Muscle layer of colon (tissue), 2 donors: ENCODE data around the gene ALS2.
"Not testable (repeated sequence)": the region's sequence is repeated elsewhere in the genome, so short reads cannot be mapped to it uniquely, and the experiment has no call there.

Experiments
- H3K27ac ChIP-seq: one replicate; pipeline ENCODE4 v1.7.0; 2013; ENCODE audit warnings: low read depth, mild to moderate bottlenecking, low read length, moderate library complexity
- H3K27me3 ChIP-seq, 2 donors: one replicate each; pipeline ENCODE4 v1.7.0; 2013; ENCODE audit warnings: low read length in 2 of 2, mild to moderate bottlenecking in 2 of 2; ENCODE audit not compliant: insufficient read depth in 2 of 2, control insufficient read depth in 1 of 2
- H3K36me3 ChIP-seq: one replicate; pipeline ENCODE4 v1.7.0; 2013; ENCODE audit warnings: mild to moderate bottlenecking, low read length; ENCODE audit not compliant: insufficient read depth
- H3K4me1 ChIP-seq: one replicate; pipeline ENCODE4 v1.7.0; 2013; ENCODE audit warnings: mild to moderate bottlenecking, low read length; ENCODE audit not compliant: insufficient read depth
- H3K4me3 ChIP-seq, 2 donors: one replicate each; pipeline ENCODE4 v1.7.0; 2013; ENCODE audit warnings: low read length in 2 of 2, low read depth in 1 of 2, mild to moderate bottlenecking in 1 of 2, moderate library complexity in 1 of 2
- H3K9ac ChIP-seq: one replicate; pipeline ENCODE4 v1.7.0; 2013; ENCODE audit warnings: low read length
- H3K9me3 ChIP-seq: one replicate; pipeline ENCODE4 v1.7.0; 2013; ENCODE audit warnings: mild to moderate bottlenecking, low read length
- donor health status: abdominal sarcoma.
- donor health status: Adenocarcinoma of cecum.

ALS2 gene

GRCh38 chr2:201807452-201807999 lies 26.8 kb upstream of the ALS2 start:
- H3K4me3 ChIP-seq, result no peak overlapping the region
- H3K4me1 ChIP-seq, result no peaks in the 10 kb centered on the region
- H3K27ac ChIP-seq, result no peak overlapping the region
- no peaks in the 10 kb centered on the region for H3K27me3 ChIP-seq
- no peaks in the 10 kb centered on the region for H3K36me3 ChIP-seq
- no peak overlapping the region for H3K9ac ChIP-seq
- H3K9me3 ChIP-seq, result no peaks in the 10 kb centered on the region

GRCh38 chr2:201806442-201807170 lies 25.9 kb upstream of the ALS2 start, which contains the start of gene CDK15:
Gene CDK15, plus strand, starts transcription at chr2:201806537. Its CDS starts 128 bp downstream, at chr2:201806665.
- H3K4me1 ChIP-seq, result no peaks in the 10 kb centered on the region
- no peak within 1 kb of the TSS for H3K27ac ChIP-seq
- H3K9ac ChIP-seq, result no peak within 1 kb of the TSS
- H3K9me3 ChIP-seq, result no peaks in the 10 kb centered on the region
- H3K36me3 ChIP-seq, result no peaks in the 10 kb centered on the region
- no peaks in the 10 kb centered on the region for H3K27me3 ChIP-seq
- no peak within 1 kb of the TSS for H3K4me3 ChIP-seq

- H3K27ac ChIP-seq, H3K9ac ChIP-seq, H3K4me3 ChIP-seq, H3K9me3 ChIP-seq, H3K36me3 ChIP-seq, H3K4me1 ChIP-seq, H3K27me3 ChIP-seq: not testable (repeated sequence)
Observed at GRCh38 chr2:201798914-201799285, 18.2 kb upstream of the ALS2 start.

GRCh38 chr2:201798252-201798913 lies 17.6 kb upstream of the ALS2 start:
- Histone ChIP-seq H3K27ac (no peak overlapping the region), H3K27me3 (no peaks in the 10 kb centered on the region), H3K4me1 (no peaks in the 10 kb centered on the region), H3K9me3 (no peaks in the 10 kb centered on the region), H3K4me3 (no peak overlapping the region), H3K9ac (no peak overlapping the region), H3K36me3 (no peaks in the 10 kb centered on the region)

GRCh38 chr2:201797175-201797840 lies 16.6 kb upstream of the ALS2 start:
- Histone ChIP-seq H3K4me3 (no peak overlapping the region), H3K9me3 (no peaks in the 10 kb centered on the region), H3K4me1 (no peaks in the 10 kb centered on the region), H3K27ac (no peak overlapping the region), H3K36me3 (no peaks in the 10 kb centered on the region), H3K27me3 (no peaks in the 10 kb centered on the region), H3K9ac (no peak overlapping the region)

- Histone ChIP-seq H3K27ac (no peak overlapping the region), H3K4me3 (no peak overlapping the region), H3K9ac (no peak overlapping the region), H3K27me3 (no peaks in the 10 kb centered on the region), H3K9me3 (no peaks in the 10 kb centered on the region), H3K4me1 (no peaks in the 10 kb centered on the region), H3K36me3 (no peaks in the 10 kb centered on the region)
Observed at GRCh38 chr2:201796478-201796865, 15.7 kb upstream of the ALS2 start.

GRCh38 chr2:201795607-201796477 lies 15.1 kb upstream of the ALS2 start:
- Histone ChIP-seq H3K9ac (no peak overlapping the region), H3K27ac (no peak overlapping the region), H3K27me3 (no peaks in the 10 kb centered on the region), H3K9me3 (no peaks in the 10 kb centered on the region), H3K4me1 (no peaks in the 10 kb centered on the region), H3K36me3 (no peaks in the 10 kb centered on the region), H3K4me3 (no peak overlapping the region)

GRCh38 chr2:201794294-201794693 lies 13.6 kb upstream of the ALS2 start:
- H3K27ac ChIP-seq, result no peak overlapping the region
- no peaks in the 10 kb centered on the region for H3K9me3 ChIP-seq

GRCh38 chr2:201793631-201794030 lies 12.9 kb upstream of the ALS2 start:
- Histone ChIP-seq H3K27me3 (no peaks in the 10 kb centered on the region), H3K36me3 (no peaks in the 10 kb centered on the region), H3K9me3 (no peaks in the 10 kb centered on the region), H3K4me3 (no peak overlapping the region), H3K27ac (no peak overlapping the region), H3K9ac (no peak overlapping the region), H3K4me1 (no peaks in the 10 kb centered on the region)

More at GRCh38 chr2:201794294-201794693, 13.6 kb upstream of the ALS2 start:
- H3K9ac ChIP-seq, result no peak overlapping the region
- no peak overlapping the region for H3K4me3 ChIP-seq
- H3K36me3 ChIP-seq, result no peaks in the 10 kb centered on the region
- no peaks in the 10 kb centered on the region for H3K4me1 ChIP-seq
- H3K27me3 ChIP-seq, result no peaks in the 10 kb centered on the region

- no peak overlapping the region for H3K9ac ChIP-seq
- no peak overlapping the region for H3K4me3 ChIP-seq
- H3K4me1 ChIP-seq, result no peaks in the 10 kb centered on the region
- H3K27ac ChIP-seq, result no peak overlapping the region
- H3K36me3 ChIP-seq, result no peaks in the 10 kb centered on the region
- no peaks in the 10 kb centered on the region for H3K9me3 ChIP-seq
- H3K27me3 ChIP-seq, result no peaks in the 10 kb centered on the region
Observed at GRCh38 chr2:201790989-201791388, 10.3 kb upstream of the ALS2 start.

GRCh38 chr2:201790291-201790690 lies 9.6 kb upstream of the ALS2 start:
- H3K27ac ChIP-seq, result no peak overlapping the region
- no peaks in the 10 kb centered on the region for H3K27me3 ChIP-seq
- no peak overlapping the region for H3K9ac ChIP-seq
- H3K36me3 ChIP-seq, result no peaks in the 10 kb centered on the region
- H3K4me3 ChIP-seq, result no peak overlapping the region
- no peaks in the 10 kb centered on the region for H3K4me1 ChIP-seq
- no peaks in the 10 kb centered on the region for H3K9me3 ChIP-seq
